PC-9 (cell line): ENCODE results near the gene B3GALT6. TPM values are rescaled to one million over a fixed set of nuclear protein-coding genes. Genes with fewer than 3 reads are reported as not detected.

Experiments used
- BruUV-seq: library from RNA; stranded (reverse); fragments of 400-500 nt; replicated peaks from 2 replicates; lab custom pipeline; 2021; lab: Mats Ljungman, UMichigan
- CTCF ChIA-PET: fragments of 300-600 bp; sonication (Branson Sonifier 250); formaldehyde crosslinking; loops from one replicate; lab custom pipeline; 2022; ENCODE audit warnings: antibody characterized with exemption; lab: Charles Lee
- POLR2A ChIA-PET: fragments of 300-600 bp; sonication (Branson Sonifier 250); formaldehyde crosslinking; loops from one replicate; lab custom pipeline; 2022; ENCODE audit warnings: antibody characterized with exemption; ENCODE audit not compliant: unreplicated experiment; lab: Charles Lee
- DNase-seq, 2 experiments: peaks; one replicate each; pipeline versions ENCODE4 v3.0.0 to v3.0.0-alpha.2; 2015 to 2022; ENCODE audit warnings: mixed read lengths in 1 of 2
- H2AFZ ChIP-seq: fragments of 200-600 bp; sonication (generic); 2 replicates; pipeline ENCODE4 v1.8.1; 2017; ENCODE audit warnings: antibody characterized with exemption
- H3F3A ChIP-seq: fragments of 200-600 bp; sonication (generic); 2 replicates; pipeline ENCODE4 v1.8.1; 2017; ENCODE audit warnings: antibody characterized with exemption, mild to moderate bottlenecking, low read depth; ENCODE audit not compliant: insufficient read depth
- H3K27ac ChIP-seq: fragments of 200-600 bp; sonication (generic); 2 replicates; pipeline ENCODE4 v1.6.1; 2016; ENCODE audit warnings: mixed run types
- H3K27me3 ChIP-seq: fragments of 200-600 bp; sonication (generic); 2 replicates; pipeline ENCODE4 v1.6.1; 2016; ENCODE audit warnings: low read depth, mixed run types; ENCODE audit not compliant: insufficient read depth
- H3K36me3 ChIP-seq: fragments of 200-600 bp; sonication (generic); 2 replicates; pipeline ENCODE4 v1.6.1; 2016; ENCODE audit warnings: low read depth, mixed run types
- H3K4me1 ChIP-seq: fragments of 200-600 bp; sonication (generic); replicated peaks from 2 replicates; pipeline ENCODE4 v1.6.1; 2016; ENCODE audit warnings: mixed run types; ENCODE audit not compliant: insufficient read depth
- H3K4me2 ChIP-seq: fragments of 200-600 bp; sonication (generic); 2 replicates; pipeline ENCODE4 v1.6.1; 2017; ENCODE audit warnings: mixed run types
- H3K4me3 ChIP-seq: fragments of 200-600 bp; sonication (generic); 2 replicates; pipeline ENCODE4 v1.6.1; 2016; ENCODE audit warnings: mixed run types
- H3K79me2 ChIP-seq: fragments of 200-600 bp; sonication (generic); 2 replicates; pipeline ENCODE4 v1.6.1; 2017; ENCODE audit warnings: low read depth, mixed run types
- H3K9me2 ChIP-seq: fragments of 200-600 bp; sonication (generic); 2 replicates; pipeline ENCODE4 v1.8.1; 2017; ENCODE audit warnings: mild to moderate bottlenecking; ENCODE audit not compliant: insufficient read depth
- H3K9me3 ChIP-seq: fragments of 200-600 bp; sonication (generic); 2 replicates; pipeline ENCODE4 v1.8.1; 2016; ENCODE audit warnings: low read depth; ENCODE audit not compliant: insufficient read depth
- H4K20me1 ChIP-seq: fragments of 200-600 bp; sonication (generic); 2 replicates; pipeline ENCODE4 v1.8.1; 2017; ENCODE audit not compliant: insufficient read depth
- EZH2 ChIP-seq: fragments of 200-600 bp; sonication (generic); IDR thresholded peaks from 2 replicates; pipeline ENCODE4 v1.8.0; 2017; ENCODE audit warnings: antibody characterized with exemption, low read depth
- intact Hi-C: fragments of 100-400 bp; cut with micrococcal nuclease; formaldehyde crosslinking; loops from one replicate; pipeline ENCODE4 v1.10.0; 2022; ENCODE audit not compliant: unreplicated experiment
- total RNA-seq: library from RNA; stranded (reverse); gene quantifications from 2 replicates; pipeline ENCODE4 v1.2.3, GENCODE V29; 2021
- TF ChIP-seq, protein P1 (sequence below): fragments of 200-600 bp; sonication (generic); conservative IDR thresholded peaks from 2 replicates; pipeline ENCODE4 v1.6.1; 2017; ENCODE audit warnings: mixed run types, antibody characterized with exemption, mild to moderate bottlenecking, moderate library complexity

B3GALT6 gene
- total RNA-seq, 1 experiment from 2014 or later = 16.2 TPM

DNA sequence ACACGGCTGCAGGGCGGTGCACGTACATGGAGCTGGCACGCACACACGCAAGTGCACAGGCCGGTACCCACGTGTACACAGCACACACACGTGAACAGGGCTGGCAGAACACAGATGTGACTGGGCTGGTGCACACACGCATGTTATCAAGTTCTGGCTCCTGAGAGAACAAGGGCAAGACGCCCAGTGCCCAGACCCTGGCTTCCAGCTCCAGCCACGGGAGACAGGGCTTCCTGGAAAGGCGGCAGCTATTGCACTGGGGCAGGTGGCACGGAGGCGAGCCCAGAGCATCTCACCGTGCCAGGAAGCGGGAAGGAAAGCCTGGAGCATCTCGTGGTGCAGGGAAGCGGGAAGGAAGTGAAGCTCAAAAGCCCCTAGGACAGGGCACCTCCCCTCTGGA is 6.1 kb upstream of the B3GALT6 start:
- ChIA-PET CTCF (no interaction called here), POLR2A (no interaction called here)
- TF ChIP-seq, protein P1, sequence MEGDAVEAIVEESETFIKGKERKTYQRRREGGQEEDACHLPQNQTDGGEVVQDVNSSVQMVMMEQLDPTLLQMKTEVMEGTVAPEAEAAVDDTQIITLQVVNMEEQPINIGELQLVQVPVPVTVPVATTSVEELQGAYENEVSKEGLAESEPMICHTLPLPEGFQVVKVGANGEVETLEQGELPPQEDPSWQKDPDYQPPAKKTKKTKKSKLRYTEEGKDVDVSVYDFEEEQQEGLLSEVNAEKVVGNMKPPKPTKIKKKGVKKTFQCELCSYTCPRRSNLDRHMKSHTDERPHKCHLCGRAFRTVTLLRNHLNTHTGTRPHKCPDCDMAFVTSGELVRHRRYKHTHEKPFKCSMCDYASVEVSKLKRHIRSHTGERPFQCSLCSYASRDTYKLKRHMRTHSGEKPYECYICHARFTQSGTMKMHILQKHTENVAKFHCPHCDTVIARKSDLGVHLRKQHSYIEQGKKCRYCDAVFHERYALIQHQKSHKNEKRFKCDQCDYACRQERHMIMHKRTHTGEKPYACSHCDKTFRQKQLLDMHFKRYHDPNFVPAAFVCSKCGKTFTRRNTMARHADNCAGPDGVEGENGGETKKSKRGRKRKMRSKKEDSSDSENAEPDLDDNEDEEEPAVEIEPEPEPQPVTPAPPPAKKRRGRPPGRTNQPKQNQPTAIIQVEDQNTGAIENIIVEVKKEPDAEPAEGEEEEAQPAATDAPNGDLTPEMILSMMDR = no peak
- TF ChIP-seq EZH2 = no peak
- Histone ChIP-seq H3K4me1 (peaks cover 11% of the 10 kb centered on the region), H3F3A (peaks cover under 1% of the 10 kb centered on the region; the same call in 1 of the 2 replicates), H3K9me2 (no peaks in the 10 kb centered on the region), H4K20me1 (peaks cover 30% of the 10 kb centered on the region), H3K27me3 (no peaks in the 10 kb centered on the region), H3K4me3 (no peak overlapping the region), H2AFZ (no peak overlapping the region), H3K4me2 (no peak overlapping the region), H3K36me3 (no peaks in the 10 kb centered on the region; the same call in 1 of the 2 replicates), H3K9me3 (no peaks in the 10 kb centered on the region), H3K79me2 (peaks cover 47% of the 10 kb centered on the region), H3K27ac (no peak overlapping the region)
- DNase-seq = no peak
- intact Hi-C loops = no loop called here
- BruUV-seq = no TSS peak

DNA sequence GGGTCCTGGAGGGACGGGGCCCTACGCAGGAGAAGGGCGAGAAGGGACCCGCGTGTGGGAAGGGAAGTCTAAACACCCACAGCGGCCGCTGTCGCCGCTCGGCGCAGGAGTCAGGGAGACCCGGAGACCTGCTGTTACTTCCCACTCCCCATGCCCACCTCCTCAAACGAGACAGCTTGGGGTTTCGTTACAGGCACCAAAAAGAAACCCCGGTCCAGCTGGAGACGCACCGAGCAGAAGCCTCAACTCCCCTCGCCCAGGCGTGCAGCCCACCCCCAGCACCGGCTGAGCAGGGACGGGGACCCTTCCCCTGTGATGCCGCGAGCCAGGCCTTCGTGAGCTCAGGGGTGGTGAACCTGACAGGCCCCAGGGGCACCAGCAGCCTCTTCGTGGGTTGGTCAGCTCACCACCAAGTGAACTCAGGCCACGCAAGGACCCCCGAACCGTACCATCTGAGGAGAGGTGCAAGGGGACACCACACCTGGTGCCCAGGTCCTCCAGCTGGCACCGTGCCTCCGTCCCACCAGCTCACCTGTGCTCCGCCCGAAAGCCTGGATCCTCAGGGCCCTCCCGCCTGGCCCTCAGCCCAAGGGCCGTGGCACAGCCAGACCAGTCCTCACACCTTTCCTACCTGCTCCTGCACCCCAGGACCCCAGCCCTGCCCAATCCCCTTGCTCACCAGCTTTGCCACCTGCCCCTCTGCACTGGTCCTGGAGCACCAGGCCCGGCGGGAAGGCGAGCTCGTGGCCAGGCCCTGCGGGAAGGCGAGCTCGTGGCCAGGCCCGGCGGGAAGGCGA is 5.3 kb upstream of the B3GALT6 start:
- H3K4me3 ChIP-seq = no peak overlapping the region
- no peak overlapping the region for H2AFZ ChIP-seq
- H3K4me1 ChIP-seq = peaks cover 11% of the 10 kb centered on the region
- BruUV-seq = no TSS peak
- H3K9me3 ChIP-seq = no peaks in the 10 kb centered on the region
- no peaks in the 10 kb centered on the region for H3K27me3 ChIP-seq
- no peak for TF ChIP-seq EZH2
- TF ChIP-seq, protein P1 = no peak
- peaks cover 30% of the 10 kb centered on the region for H4K20me1 ChIP-seq
- POLR2A ChIA-PET = no interaction called here
- H3K79me2 ChIP-seq = peaks cover 55% of the 10 kb centered on the region
- H3K36me3 ChIP-seq = no peaks in the 10 kb centered on the region; the same call in 1 of the 2 replicates
- intact Hi-C loops = no loop called here
- no peak overlapping the region for H3K27ac ChIP-seq
- DNase-seq = no peak
- CTCF ChIA-PET = no interaction called here
- no peaks in the 10 kb centered on the region for H3K9me2 ChIP-seq
- peaks cover 5% of the 10 kb centered on the region; the same call in 1 of the 2 replicates for H3F3A ChIP-seq
- H3K4me2 ChIP-seq = no peak overlapping the region

DNA sequence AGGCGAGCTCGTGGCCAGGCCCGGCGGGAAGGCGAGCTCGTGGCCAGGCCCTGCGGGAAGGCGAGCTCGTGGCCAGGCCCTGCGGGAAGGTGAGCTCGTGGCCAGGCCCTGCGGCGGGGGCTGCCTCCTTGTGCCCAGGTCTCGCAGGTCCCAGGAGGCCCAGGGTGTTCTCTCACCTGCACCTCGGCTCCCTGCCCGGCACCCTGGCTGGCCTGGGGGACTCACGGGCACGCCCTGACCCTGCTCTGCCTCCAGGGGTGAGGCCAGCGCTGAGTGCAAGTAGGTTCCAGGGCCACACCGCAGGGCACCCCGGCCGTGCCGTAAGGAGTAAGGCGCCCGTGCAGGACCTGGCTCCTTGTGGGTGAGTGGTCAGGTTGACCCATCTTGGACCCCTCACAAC is 4.7 kb upstream of the B3GALT6 start:
- TF ChIP-seq EZH2 = no peak
- TF ChIP-seq, protein P1 = no peak
- Histone ChIP-seq H3K36me3 (no peaks in the 10 kb centered on the region; the same call in 1 of the 2 replicates), H2AFZ (no peak overlapping the region), H3F3A (peaks cover 5% of the 10 kb centered on the region; the same call in 1 of the 2 replicates), H3K4me1 (peaks cover 11% of the 10 kb centered on the region), H3K27me3 (no peaks in the 10 kb centered on the region), H3K4me3 (no peak overlapping the region), H3K79me2 (peaks cover 55% of the 10 kb centered on the region), H4K20me1 (peaks cover 30% of the 10 kb centered on the region), H3K4me2 (no peak overlapping the region), H3K9me3 (no peaks in the 10 kb centered on the region), H3K9me2 (no peaks in the 10 kb centered on the region), H3K27ac (no peak overlapping the region)
- BruUV-seq = no TSS peak
- ChIA-PET CTCF (no interaction called here), POLR2A (no interaction called here)
- no peak for DNase-seq
- intact Hi-C loops = no loop called here
